HG03139 (cell line): ENCODE results near the gene SOHLH1.

Source experiments
- ATAC-seq: cut with Tn5 transposase; IDR thresholded peaks from one replicate; pipeline ENCODE4 v1.9.1; 2021; ENCODE audit not compliant: unreplicated experiment

SOHLH1 gene

GRCh38 chr9:135662758-135663450 is 36.4 kb downstream of the SOHLH1 start, which contains the start of gene LCN9:
Gene LCN9 (plus strand): TSS chr9:135663309. CDS start chr9:135663322, 13 bp downstream.
- no peak for ATAC-seq

DNA sequence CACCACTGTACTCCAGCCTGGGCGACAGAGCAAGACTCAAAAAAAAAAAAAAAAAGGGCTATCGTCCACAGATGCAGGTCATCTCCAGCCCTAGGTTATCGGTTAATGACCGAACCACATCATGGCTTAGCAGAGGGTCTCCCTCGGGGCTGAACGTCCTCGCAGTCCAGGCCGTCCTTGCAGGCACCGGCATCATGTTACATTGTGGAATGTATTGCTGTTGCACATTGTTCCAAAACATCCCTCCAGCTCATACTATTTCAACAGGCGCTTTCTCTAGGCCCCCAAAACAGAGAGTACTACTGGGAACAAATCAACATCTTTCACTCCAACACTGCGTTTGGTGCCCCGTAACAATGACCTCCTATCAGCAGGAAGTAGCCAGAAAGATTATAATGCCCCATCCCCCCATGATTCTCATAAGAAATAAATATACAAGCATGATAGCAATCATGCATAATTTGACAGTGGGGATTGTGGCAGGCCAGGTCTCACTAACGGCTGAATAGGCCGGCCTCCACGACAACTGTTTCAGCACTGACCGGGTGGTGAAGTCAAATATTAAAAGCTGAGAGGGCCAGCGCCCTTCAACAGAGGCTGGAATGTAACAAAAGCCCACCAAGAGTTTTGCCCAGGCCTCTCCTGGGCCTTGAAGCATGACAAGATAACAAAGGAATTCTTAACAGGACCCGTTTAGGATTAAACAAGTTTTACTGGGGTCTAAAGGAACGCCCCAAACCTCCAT is 37.3 kb downstream of the SOHLH1 start:
- ATAC-seq, result no peak

- no peak for ATAC-seq
Measured at GRCh38 chr9:135660407-135660806, 38.9 kb downstream of the SOHLH1 start.

DNA sequence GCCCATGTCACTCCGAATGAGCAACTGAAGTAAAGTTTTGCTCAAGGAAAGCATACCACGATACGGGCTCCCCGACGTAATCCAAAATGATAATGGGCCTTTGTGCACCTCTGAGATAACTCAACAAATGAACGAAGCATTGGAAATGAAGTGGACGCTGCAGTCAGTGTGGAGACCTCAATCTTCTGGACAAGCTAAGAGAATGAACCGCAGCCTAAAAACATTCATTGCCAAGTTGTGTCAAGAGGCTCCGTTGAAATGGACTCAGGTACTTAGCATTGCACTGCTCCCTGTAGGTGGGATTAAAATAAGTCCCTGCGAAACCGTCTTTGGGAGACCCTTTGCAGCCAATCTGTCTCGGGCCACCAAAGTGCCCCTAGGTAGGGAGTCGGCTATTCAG is 40.0 kb downstream of the SOHLH1 start:
- no peak for ATAC-seq

GRCh38 chr9:135657416-135657815 is 41.9 kb downstream of the SOHLH1 start:
- no peak for ATAC-seq

GRCh38 chr9:135655317-135655716 is 44.0 kb downstream of the SOHLH1 start:
- no peak for ATAC-seq

DNA sequence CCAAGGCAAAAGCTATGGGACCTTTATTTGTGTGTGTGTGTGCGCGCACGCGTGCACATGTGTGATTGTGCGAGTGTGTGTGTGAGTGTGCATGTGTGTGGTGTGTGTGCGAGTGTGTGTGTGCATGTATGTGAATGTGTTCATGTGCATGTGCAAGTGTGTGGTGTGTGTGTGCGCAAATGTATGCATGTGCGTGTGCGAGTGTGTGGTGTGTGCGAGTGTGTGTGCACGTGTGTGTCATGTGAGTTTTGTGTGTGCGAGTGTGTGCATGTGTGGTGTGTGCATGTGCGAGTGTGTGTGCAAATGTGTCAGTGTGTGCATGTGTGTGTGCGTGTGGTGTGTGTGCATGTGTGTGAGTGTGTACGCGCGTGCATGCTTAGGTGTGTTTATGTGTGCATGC is 48.9 kb downstream of the SOHLH1 start:
- ATAC-seq, result no peak

- ATAC-seq, result no peak
Measured at GRCh38 chr9:135649508-135649907, 49.8 kb downstream of the SOHLH1 start.

DNA sequence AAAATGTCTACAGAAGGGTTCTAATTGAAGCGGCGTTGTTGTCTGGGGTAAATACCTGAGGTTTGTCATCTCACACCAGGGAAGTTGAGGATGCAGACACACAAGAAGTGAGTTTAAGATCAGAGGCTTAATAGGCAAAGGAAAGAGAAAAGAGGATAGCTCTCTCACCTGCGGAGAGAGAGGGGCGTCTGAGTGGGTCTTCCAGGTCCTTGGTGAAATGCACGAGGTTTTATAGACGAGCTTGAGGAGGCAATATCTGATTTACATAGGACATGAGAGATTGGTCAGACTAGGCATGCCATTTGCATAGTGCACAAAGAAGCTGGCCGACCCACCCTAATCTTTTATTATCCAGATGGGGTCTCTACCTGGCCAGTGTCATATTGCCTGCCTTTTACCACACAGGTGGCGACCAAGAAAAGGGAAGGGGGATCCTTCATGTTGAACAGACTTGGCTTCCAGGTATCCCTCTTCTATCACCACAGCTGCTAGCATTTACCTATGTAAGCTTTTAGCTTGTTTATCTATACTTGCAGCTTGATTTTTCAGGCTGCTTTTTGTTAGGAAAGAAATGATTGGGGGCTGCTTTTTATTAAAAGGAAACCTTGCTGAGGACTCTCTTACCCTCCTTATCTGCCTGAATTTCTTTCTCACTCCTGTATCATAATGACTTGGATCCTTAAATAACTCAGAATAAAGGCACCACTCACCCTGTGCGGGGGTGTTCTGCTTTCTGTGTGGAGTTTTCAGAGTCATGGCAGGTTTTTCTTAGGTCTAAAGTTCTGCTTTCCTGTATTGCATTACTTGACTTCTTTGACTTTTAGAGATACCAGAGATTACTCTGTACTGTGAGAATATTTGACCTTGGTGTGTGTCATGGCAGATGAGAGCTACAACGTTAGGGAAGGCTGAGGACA is 50.5 kb downstream of the SOHLH1 start:
- ATAC-seq, result no peak

DNA sequence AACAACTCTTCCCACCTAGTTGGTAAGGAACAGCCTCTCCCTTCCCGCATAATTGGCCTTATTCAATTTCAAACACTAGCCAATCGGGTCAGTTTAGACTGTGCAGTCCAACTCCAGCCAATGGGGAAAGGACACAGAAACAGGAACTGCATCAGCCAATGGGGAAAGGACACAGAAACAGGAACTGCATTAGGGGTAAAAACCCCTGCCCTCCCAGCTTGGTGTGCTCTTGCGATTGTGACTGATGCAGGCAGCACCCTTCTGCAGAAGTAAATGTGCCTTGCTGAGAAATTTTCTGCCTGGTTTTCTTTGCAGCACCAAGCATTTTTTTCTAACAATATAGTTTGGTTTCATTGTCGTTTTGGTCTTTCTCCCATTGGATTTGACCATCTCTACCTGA is 51.4 kb downstream of the SOHLH1 start:
- ATAC-seq, result no peak

- no peak for ATAC-seq
Measured at GRCh38 chr9:135644631-135645218, 54.6 kb downstream of the SOHLH1 start.
